PC-3 (cell line): Measurements from ENCODE around the gene SFSWAP. TPM values are rescaled to one million over a fixed set of nuclear protein-coding genes. Genes with fewer than 3 reads are reported as not detected.

Source experiments
- ATAC-seq: fragments of 200-7000 bp; cut with Tn5 transposase; 2 replicates; pipeline ENCODE4 v1.9.1; 2020; ENCODE audit warnings: mild to moderate bottlenecking, moderate library complexity
- BruUV-seq: library from RNA; stranded (reverse); fragments of 400-500 nt; replicated peaks from 2 replicates; lab custom pipeline; 2021; lab: Mats Ljungman, UMichigan
- CTCF ChIA-PET: fragments of 300-600 bp; sonication (Branson Sonifier 250); formaldehyde crosslinking; loops from one replicate; lab custom pipeline; 2022; ENCODE audit warnings: antibody characterized with exemption; lab: Charles Lee
- POLR2A ChIA-PET: fragments of 300-600 bp; sonication (Branson Sonifier 250); formaldehyde crosslinking; loops from one replicate; lab custom pipeline; 2022; ENCODE audit warnings: antibody characterized with exemption; ENCODE audit not compliant: unreplicated experiment; lab: Charles Lee
- DNase-seq: peaks from one replicate; pipeline ENCODE4 v3.0.0-alpha.2; 2015
- H2AFZ ChIP-seq: fragments of 300-600 bp; sonication (generic); 2 replicates; pipeline ENCODE4 v1.6.0; 2016; ENCODE audit warnings: antibody characterized with exemption, low read length
- H3F3A ChIP-seq: fragments of 300-600 bp; sonication (generic); one replicate; pipeline ENCODE4 v1.6.0; 2017; ENCODE audit warnings: antibody characterized with exemption, low read length, control low read depth, mild to moderate bottlenecking; ENCODE audit not compliant: unreplicated experiment
- H3K27ac ChIP-seq: fragments of 300-600 bp; sonication (generic); 2 replicates; pipeline ENCODE4 v1.5.1; 2016; ENCODE audit warnings: mild to moderate bottlenecking, low read length
- H3K27me3 ChIP-seq: fragments of 300-600 bp; sonication (generic); 2 replicates; pipeline ENCODE4 v1.6.1; 2016; ENCODE audit warnings: low read length, mixed read lengths
- H3K36me3 ChIP-seq: fragments of 300-600 bp; sonication (generic); 2 replicates; pipeline ENCODE4 v1.6.1; 2016; ENCODE audit warnings: low read depth, mixed run types, low read length, mixed read lengths
- H3K4me1 ChIP-seq: fragments of 300-600 bp; sonication (generic); 2 replicates; pipeline ENCODE4 v1.5.1; 2016; ENCODE audit warnings: low read length; ENCODE audit not compliant: insufficient read depth
- H3K4me2 ChIP-seq: fragments of 300-600 bp; sonication (generic); 2 replicates; pipeline ENCODE4 v1.6.0; 2016; ENCODE audit warnings: low read length
- H3K4me3 ChIP-seq: fragments of 300-600 bp; sonication (generic); 2 replicates; pipeline ENCODE4 v1.5.1; 2016; ENCODE audit warnings: mild to moderate bottlenecking, low read length, mixed read lengths
- H3K79me2 ChIP-seq: fragments of 300-600 bp; sonication (generic); 2 replicates; pipeline ENCODE4 v1.6.1; 2017; ENCODE audit warnings: low read length, mixed read lengths
- H3K9ac ChIP-seq: fragments of 300-600 bp; sonication (generic); 2 replicates; pipeline ENCODE4 v1.6.0; 2016; ENCODE audit warnings: mild to moderate bottlenecking, low read length
- H3K9me2 ChIP-seq: fragments of 300-600 bp; sonication (generic); replicated peaks from 2 replicates; pipeline ENCODE4 v1.6.1; 2016; ENCODE audit warnings: mixed run types, low read length, mixed read lengths
- H3K9me3 ChIP-seq: fragments of 300-600 bp; sonication (generic); 2 replicates; pipeline ENCODE4 v1.6.1; 2016; ENCODE audit warnings: low read length, mixed read lengths
- H4K20me1 ChIP-seq: fragments of 300-600 bp; sonication (generic); 2 replicates; pipeline ENCODE4 v1.6.1; 2016; ENCODE audit warnings: low read length, mixed read lengths
- CTCF ChIP-seq: fragments of 300-600 bp; sonication (generic); conservative IDR thresholded peaks from 2 replicates; pipeline ENCODE4 v1.5.1; 2017; ENCODE audit warnings: antibody characterized with exemption, low read depth, mild to moderate bottlenecking, low read length
- EZH2 ChIP-seq: fragments of 300-600 bp; sonication (generic); IDR thresholded peaks from one replicate; pipeline ENCODE4 v1.6.1; 2017; ENCODE audit warnings: antibody characterized with exemption, mild to moderate bottlenecking, low read length; ENCODE audit not compliant: unreplicated experiment
- EZH2phosphoT487 ChIP-seq: fragments of 300-600 bp; sonication (generic); IDR thresholded peaks from 2 replicates; pipeline ENCODE4 v1.6.1; 2018; ENCODE audit warnings: mild to moderate bottlenecking, antibody characterized with exemption, low read length, borderline replicate concordance
- intact Hi-C: fragments of 100-400 bp; cut with micrococcal nuclease; formaldehyde crosslinking; loops from 2 replicates; pipeline ENCODE4 v1.9.0; 2023
- total RNA-seq: library from RNA; depleted of rRNA; stranded (reverse); fragments of >200 nt; gene quantifications from 2 replicates; pipeline ENCODE4 v1.2.3, GENCODE V29; 2014

Gene SFSWAP
- total RNA-seq, 1 experiment from 2014 or later: 57.5 TPM

GRCh38 chr12:131672311-131672940 is 38.5 kb upstream of the SFSWAP start:
- intact Hi-C loops: no loop called here
- Histone ChIP-seq H4K20me1 (no peaks in the 10 kb centered on the region), H2AFZ (no peak overlapping the region), H3K79me2 (no peaks in the 10 kb centered on the region), H3K4me1 (0 out of 2 replicates have a peak, but pooled peaks cover 5% of the 10 kb centered on the region), H3K27ac (no peak overlapping the region), H3K9ac (no peak overlapping the region), H3K4me3 (no peak overlapping the region), H3F3A (no peaks in the 10 kb centered on the region), H3K36me3 (no peaks in the 10 kb centered on the region), H3K9me3 (no peaks in the 10 kb centered on the region), H3K4me2 (no peak overlapping the region), H3K27me3 (peaks cover 57% of the 10 kb centered on the region), H3K9me2 (no peaks in the 10 kb centered on the region)
- no peak for TF ChIP-seq EZH2phosphoT487
- no peak for TF ChIP-seq EZH2
- no peak for TF ChIP-seq CTCF
- ChIA-PET CTCF (no interaction called here), POLR2A (no interaction called here)
- no peak for ATAC-seq
- BruUV-seq: no TSS peak
- no peak for DNase-seq

- POLR2A ChIA-PET: no interaction called here
- Histone ChIP-seq H3K27ac (no peak overlapping the region), H4K20me1 (no peaks in the 10 kb centered on the region), H3K4me1 (0 out of 2 replicates have a peak, but pooled peaks cover 5% of the 10 kb centered on the region), H3K9ac (no peak overlapping the region), H3K27me3 (peaks cover 49% of the 10 kb centered on the region), H3F3A (no peaks in the 10 kb centered on the region), H3K9me2 (no peaks in the 10 kb centered on the region), H3K36me3 (no peaks in the 10 kb centered on the region), H3K79me2 (no peaks in the 10 kb centered on the region), H3K4me2 (no peak overlapping the region), H2AFZ (no peak overlapping the region), H3K4me3 (no peak overlapping the region), H3K9me3 (no peaks in the 10 kb centered on the region)
- intact Hi-C loops: no loop called here
- TF ChIP-seq EZH2: no peak
- TF ChIP-seq EZH2phosphoT487: no peak
- no peak for TF ChIP-seq CTCF
- no TSS peak for BruUV-seq
- CTCF ChIA-PET: interaction anchor here (0.6 kb wide), 1 partner anchor 67 kb away, joined by 3 read pairs; no protein-coding TSS in a partner anchor
- ATAC-seq: no peak
- no peak for DNase-seq
Observed at GRCh38 chr12:131672941-131673887, 37.7 kb upstream of the SFSWAP start.
